CD4-positive, alpha-beta T cell treated with Interleukin-6 at 100 ng/mL for 8 hours (primary cell): Measurements from ENCODE around the gene ACTN3.
"Not testable (repeated sequence)": the region's sequence is repeated elsewhere in the genome, so short reads cannot be mapped to it uniquely, and the experiment has no call there.

Experiments used
- DNase-seq: peaks from one replicate; pipeline ENCODE4 v3.0.0-alpha.2; 2020; ENCODE audit warnings: mixed read lengths, low spot score

Gene ACTN3

DNA sequence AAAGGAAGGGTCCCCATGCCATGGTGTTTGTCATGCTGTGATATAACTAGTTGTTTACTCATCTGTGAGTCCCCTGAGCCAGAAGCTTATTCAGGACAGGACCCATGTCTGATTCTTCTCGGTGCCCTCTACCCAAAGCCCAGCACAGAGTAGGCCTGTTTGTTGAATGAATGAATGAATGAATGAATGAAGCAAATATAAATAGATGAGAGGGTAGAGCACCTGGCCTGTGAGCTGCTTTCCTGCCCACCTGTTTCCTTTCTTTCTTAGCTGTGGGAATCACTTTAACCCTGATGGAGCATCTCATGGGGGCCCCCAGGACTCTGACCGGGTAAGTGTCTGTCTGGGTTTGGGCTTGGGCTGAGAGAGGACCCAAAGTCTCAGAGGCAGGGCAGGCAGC lies 53.5 kb downstream of the ACTN3 start:
- no peak for DNase-seq

DNA sequence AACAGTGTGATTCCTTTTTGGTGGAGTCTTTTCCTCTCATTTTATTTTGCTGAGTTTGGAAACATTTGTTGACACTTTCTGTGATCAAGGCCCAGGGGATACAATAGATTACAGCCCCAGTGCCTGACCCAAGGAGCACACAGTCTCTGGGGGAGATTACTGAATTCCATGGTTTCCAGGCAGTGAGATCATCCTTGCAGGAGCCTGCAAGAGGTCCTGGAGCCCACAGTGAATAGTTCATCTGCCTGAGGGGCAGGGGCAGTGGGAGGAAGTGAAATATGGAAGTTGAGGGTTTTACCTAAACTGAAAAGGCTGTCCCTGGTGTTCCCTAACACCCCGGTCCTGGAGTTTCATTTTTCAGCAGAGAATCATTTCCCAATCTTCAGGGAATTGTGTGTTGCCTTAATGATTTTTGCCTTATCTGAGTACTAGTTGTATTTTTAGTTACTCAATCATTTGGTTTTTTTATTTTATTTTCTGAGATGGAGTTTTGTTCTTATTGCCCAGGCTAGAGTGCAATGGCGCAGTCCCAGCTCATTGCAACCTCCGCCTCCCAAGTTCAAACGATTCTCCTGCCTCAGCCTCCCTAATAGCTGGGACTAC lies 54.0 kb downstream of the ACTN3 start:
- DNase-seq = no peak

DNA sequence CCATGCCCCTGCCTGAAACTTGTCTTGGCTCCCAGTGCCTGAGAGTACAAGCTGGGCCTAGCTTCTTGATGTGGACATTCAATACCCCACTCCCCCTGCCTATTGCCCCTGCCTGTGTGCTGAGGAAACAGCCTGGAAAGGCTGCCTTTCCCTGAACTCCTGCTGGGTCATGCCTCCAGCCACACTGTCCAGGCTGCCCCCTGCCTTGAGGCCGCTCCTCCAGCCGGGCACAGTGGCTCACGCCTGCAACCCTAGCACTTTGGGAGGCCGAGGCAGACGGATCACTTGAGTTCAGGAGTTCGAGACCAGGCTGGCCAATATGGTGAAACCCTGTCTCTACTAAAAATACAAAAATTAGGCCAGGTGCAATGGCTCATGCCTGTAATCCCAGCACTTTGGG lies 56.4 kb downstream of the ACTN3 start:
- DNase-seq = no peak

DNA sequence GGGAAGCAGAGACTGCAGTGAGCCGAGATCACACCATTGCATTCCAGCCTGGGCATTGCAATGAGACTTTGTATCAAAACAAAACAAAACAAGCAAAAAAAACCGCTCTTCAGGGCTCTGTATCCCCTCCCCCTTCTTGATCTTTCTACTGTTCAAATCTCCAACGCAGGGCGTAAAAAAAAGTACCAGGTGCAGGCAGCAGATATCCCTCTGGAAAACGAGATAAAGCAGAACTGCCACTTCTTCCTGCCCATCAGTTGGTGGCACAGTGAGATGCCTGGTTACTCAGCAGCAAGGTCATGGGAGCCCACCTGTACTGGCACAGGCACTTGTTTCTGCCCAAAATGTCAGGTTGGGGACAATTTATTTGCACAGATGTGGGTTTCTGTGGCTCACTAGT lies 57.5 kb downstream of the ACTN3 start:
- no peak for DNase-seq

DNA sequence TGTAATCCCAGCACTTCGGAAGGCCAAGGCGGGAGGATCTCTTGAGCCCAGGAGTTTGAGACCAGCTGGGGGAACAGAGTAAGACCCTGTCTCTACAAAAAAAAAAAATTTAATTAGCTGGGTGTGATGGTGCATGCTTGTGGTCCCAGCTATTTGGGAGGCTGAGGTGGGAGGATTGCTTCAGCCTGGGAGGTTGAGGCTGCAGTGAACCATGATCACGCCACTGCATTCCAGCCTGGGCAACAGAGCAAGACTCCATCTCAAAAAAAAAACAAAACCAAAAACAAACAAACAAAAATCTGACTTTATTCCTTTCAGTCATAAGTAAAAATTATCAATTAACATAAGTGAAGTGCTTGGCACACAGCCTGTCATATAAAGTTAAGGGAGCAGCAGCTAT lies 59.9 kb downstream of the ACTN3 start:
- DNase-seq = not testable (repeated sequence)

DNA sequence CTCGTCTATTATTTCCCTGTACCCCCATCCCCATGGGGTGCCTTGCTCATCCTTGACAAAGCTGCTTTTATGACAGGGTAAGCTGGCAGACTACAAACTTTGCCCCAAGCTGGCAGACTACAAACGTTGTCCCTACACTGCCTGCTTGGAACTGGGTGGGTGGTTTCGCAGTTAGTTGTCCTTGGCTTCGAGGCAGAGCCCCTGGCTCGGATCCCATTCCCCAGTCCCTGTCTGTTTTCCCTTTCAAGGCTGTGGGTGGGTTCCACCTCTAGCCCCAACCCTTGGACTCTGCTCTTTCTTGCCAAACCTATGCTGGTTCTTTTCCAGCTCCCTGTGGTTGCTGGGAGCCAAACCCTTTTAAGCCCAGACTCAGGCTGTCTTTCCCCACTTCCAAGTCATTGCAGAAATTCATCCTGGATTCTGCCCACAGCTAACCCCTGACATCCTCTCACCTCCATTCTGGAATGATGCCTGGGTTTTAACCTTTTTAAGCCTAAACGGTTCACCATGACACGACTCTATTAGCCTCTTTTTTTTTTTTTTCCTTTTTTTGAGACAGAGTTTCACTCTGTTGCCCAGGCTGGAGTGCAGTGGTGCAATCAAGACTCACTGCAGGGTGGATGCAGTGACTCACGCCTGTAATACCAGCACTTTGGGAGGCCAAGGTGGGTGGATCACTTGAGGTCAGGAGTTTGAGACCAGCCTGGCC lies 60.6 kb downstream of the ACTN3 start:
- no peak for DNase-seq

DNA sequence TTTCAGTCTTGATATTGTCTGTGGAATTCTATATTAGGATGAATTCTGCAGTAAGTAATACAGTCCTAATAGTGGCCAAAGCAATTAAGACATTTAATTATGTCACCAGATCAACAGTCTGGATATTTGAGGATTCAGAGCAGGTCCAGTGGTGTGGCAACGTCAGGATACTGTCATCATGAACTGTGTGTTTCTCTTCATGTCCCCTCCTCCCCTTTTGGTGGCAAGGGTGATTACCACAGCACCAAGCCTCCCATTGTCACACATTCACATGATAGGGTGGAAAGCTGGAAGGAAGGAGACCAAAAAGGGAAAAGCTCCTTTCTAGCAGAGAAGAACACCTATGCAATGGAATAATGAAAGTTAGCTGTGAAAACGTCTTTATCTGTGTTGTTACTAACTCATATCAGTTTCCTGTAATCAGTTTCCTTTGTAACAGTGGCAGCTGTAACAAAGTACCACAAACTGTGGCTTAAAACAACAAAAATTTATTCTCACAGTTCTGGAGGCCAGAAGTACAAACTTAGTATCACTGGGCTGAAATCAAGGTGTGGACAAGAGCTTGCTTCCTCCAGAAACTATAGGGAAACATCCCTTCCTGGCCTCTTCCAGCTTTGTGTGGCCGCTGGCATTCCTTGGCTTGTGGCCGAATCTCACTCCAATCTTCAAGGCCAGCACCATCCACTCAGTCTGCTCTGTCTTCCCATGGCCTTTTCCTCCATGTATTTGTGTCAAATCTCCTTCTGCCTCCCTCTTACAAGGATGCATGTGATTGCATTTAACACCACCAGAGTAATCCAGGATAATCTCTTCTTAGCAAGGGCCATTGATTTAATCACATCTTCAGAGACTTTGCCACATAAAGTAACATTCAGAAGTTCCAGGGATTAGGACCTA lies 63.3 kb downstream of the ACTN3 start:
- DNase-seq = no peak

DNA sequence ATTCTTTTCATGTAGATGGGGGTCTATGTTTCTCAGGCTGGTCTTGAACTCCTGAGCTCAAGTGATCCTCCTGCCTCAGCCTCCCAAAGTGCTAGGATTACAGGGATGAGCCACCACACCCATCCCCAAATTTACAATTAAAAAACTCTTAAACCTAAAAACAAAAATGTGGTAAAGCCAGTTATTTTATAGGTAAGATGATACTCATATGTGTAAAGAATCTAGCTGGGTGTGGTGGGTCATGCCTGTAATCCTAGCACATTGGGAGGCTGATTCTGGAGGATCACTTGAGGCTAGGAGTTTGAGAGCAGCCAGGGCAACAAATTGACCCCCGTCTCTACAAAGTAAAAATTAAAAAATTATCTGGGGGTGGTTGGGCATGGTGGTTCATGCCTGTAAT lies 65.8 kb downstream of the ACTN3 start:
- no peak for DNase-seq
